PFSK-1 (cell line): ENCODE measurements around the gene ABCD1.

Experiments
- POLR2AphosphoS5 ChIP-seq: IDR thresholded peaks from 2 replicates; pipeline ENCODE4 v1.6.1; 2012; ENCODE audit warnings: low read depth, mild to moderate bottlenecking, control low read depth, low read length, moderate library complexity
- REST ChIP-seq, 2 experiments: IDR thresholded peaks; 2 replicates each; pipeline versions ENCODE4 v1.6.1 to v1.8.0; 2011 to 2012; ENCODE audit warnings: low read depth in 2 of 2, low read length in 2 of 2, control low read depth in 1 of 2, inconsistent platforms in 1 of 2, mild to moderate bottlenecking in 1 of 2, moderate library complexity in 1 of 2; ENCODE audit not compliant: insufficient read depth in 1 of 2
- SIN3A ChIP-seq: IDR thresholded peaks from 2 replicates; pipeline ENCODE4 v1.6.1; 2012; ENCODE audit warnings: mild to moderate bottlenecking, low read length, moderate library complexity, borderline replicate concordance; ENCODE audit not compliant: insufficient read depth
- TAF1 ChIP-seq: IDR thresholded peaks from 2 replicates; pipeline ENCODE4 v1.6.1; 2012; ENCODE audit warnings: low read length, control low read depth, borderline replicate concordance; ENCODE audit not compliant: insufficient read depth

- TF ChIP-seq POLR2AphosphoS5 (no peak), SIN3A (no peak), TAF1 (no peak), REST (IDR thresholded peaks at IDR 0.05; ENCODE audit: insufficient read depth in 1 of 2, low read depth in 2 of 2, low read length in 2 of 2) (no peak)
Measured at GRCh38 chrX:153741446-153741845, 16.8 kb downstream of the ABCD1 start.
